Spleen (tissue), 7 donors: ENCODE results near the gene IL36A.

Source experiments
- POLR2A ChIP-seq, 3 donors: fragments of 450-650 bp; IDR thresholded peaks; one replicate each; pipeline ENCODE4 v1.5.1; 2017; ENCODE audit warnings: antibody characterized with exemption in 3 of 3, mild to moderate bottlenecking in 1 of 3
- POLR2AphosphoS5 ChIP-seq, 3 donors: sonication (generic); formaldehyde crosslinking; IDR thresholded peaks; one replicate each; pipeline ENCODE4 v1.5.1; 2017; ENCODE audit warnings: antibody characterized with exemption in 3 of 3
- TF ChIP-seq, protein P1 (sequence below), 11 experiments: fragments of 200-600 bp in 7 of 11; fragments of 450-650 bp in 4 of 11; sonication (generic) in 4 of 11; IDR thresholded peaks in 8 of 11; conservative IDR thresholded peaks in 3 of 11; 1 replicate in 7 of 11; 2 replicates in 4 of 11; pipeline versions ENCODE4 v1.4.0 to v1.8.0; 2016 to 2021; ENCODE audit warnings: antibody characterized with exemption in 11 of 11, inconsistent platforms in 4 of 11, mild to moderate bottlenecking in 1 of 11
- donor health status: DM: no; HTN: no; CAD: no; lungs with moderate emphysema.
- donor health status: DM: no; HTN: no; CAD: no.
- donor health status: DM: no; HTN: no; CAD: no.

- TF ChIP-seq, protein P1, sequence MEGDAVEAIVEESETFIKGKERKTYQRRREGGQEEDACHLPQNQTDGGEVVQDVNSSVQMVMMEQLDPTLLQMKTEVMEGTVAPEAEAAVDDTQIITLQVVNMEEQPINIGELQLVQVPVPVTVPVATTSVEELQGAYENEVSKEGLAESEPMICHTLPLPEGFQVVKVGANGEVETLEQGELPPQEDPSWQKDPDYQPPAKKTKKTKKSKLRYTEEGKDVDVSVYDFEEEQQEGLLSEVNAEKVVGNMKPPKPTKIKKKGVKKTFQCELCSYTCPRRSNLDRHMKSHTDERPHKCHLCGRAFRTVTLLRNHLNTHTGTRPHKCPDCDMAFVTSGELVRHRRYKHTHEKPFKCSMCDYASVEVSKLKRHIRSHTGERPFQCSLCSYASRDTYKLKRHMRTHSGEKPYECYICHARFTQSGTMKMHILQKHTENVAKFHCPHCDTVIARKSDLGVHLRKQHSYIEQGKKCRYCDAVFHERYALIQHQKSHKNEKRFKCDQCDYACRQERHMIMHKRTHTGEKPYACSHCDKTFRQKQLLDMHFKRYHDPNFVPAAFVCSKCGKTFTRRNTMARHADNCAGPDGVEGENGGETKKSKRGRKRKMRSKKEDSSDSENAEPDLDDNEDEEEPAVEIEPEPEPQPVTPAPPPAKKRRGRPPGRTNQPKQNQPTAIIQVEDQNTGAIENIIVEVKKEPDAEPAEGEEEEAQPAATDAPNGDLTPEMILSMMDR (IDR thresholded peaks at IDR 0.05 in 8 of 11, conservative IDR thresholded peaks at IDR 0.05 in 3 of 11), result no peak
- TF ChIP-seq POLR2A (IDR thresholded peaks at IDR 0.05), result no peak
- TF ChIP-seq POLR2AphosphoS5 (IDR thresholded peaks at IDR 0.05), result no peak
These were observed 51.3 kb downstream of the IL36A start for GRCh38 chr2:113056521-113056920.
